ENCODE data around the gene ATF2.

ATF2 gene, protein sequence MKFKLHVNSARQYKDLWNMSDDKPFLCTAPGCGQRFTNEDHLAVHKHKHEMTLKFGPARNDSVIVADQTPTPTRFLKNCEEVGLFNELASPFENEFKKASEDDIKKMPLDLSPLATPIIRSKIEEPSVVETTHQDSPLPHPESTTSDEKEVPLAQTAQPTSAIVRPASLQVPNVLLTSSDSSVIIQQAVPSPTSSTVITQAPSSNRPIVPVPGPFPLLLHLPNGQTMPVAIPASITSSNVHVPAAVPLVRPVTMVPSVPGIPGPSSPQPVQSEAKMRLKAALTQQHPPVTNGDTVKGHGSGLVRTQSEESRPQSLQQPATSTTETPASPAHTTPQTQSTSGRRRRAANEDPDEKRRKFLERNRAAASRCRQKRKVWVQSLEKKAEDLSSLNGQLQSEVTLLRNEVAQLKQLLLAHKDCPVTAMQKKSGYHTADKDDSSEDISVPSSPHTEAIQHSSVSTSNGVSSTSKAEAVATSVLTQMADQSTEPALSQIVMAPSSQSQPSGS

GRCh38 chr2:175167792-175168563 lies at the start of gene ATF2:
TSS of gene ATF2 (minus strand) at chr2:175168203. CDS start at chr2:175136443, 31,760 bp downstream.
- DNase-seq: peak; percentile 92

GRCh38 chr2:175207741-175208438 lies 39.9 kb upstream of the ATF2 start:
- DNase-seq: no peak

DNA sequence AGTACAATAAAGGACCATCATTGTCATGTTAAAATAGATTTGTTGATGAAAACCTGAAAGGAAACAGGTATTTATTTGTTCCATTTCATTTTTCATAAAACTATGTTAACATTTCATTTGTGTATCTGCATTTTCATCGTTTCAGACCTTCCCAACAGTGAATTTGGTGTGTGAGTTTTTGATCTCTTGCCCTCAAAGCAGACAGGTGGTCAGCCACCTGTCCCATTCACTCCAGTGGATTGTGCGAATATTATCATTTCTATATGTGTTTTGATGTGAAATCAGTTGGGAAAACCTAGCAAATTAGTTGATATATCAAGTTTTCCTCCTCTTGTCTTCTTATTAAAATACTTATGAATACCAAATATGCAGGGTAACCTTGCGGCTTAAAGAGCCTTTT lies 38.9 kb upstream of the ATF2 start:
- DNase-seq: no peak

DNA sequence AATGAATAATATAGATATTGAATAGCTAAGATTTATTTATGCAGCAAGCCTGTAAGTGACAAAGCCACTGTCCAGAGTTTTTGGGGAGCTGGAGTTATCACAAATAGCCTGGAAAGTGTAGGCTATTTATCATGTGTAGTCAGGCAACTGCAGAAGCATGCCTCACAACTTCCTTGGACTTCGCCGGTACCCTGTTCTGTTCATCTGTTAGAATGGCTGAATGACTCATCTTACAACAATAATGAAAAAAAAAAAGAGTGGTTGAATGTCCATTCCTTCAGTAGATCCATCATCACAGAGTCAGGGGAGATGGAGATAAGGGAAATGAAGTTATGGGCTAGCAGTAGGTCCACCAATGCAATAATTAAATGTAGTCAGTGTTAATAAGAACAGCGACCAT lies 37.5 kb upstream of the ATF2 start:
- no peak for DNase-seq

- DNase-seq: peak; percentile 27
These were observed 35.9 kb upstream of the ATF2 start for GRCh38 chr2:175203621-175204496.

GRCh38 chr2:175195012-175195411 lies 27.0 kb upstream of the ATF2 start:
- DNase-seq: no peak

- DNase-seq: no peak
These were observed 20.8 kb upstream of the ATF2 start for GRCh38 chr2:175188761-175189160.

DNA sequence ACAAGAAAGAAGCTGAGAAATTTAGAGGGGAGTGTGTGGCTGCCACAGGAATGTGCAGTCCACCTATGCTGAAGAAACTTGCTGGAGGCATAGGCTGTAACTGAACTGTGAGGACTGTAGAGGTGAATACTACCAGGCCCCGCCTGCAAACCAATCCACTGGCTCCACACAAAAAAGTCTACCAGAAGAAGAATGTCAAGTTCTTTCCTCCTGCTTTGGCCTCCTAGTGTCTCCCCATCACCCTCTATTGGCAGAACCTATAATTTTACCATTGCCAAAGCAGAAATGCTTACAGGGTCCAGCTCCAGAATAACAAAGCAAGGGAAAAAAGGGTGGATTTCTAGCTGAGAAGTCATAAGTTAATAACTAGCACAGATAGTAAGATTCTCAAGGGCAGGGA lies 19.4 kb upstream of the ATF2 start:
- DNase-seq: no peak

DNA sequence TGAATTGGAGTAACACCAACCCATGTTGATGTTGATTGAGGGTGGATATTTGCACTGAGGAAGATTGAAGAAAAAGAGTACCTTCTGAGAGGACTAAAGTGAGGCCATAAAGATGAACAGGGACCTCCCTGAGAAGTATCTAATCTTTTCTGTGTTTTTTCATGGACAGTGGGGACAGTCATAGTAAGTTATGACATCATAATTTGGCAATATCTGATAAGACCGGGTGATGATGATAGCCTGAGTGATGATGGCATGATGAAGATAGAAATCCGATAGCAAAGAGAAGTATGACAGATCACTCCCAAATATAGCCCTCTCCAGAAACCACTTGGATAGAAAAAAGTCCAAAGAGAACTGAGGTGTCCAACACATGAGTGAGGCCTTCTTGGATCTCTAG lies 15.7 kb upstream of the ATF2 start:
- no peak for DNase-seq

- no peak for DNase-seq
These were observed 13.9 kb upstream of the ATF2 start for GRCh38 chr2:175181877-175182308.

GRCh38 chr2:175181104-175181876 lies 13.3 kb upstream of the ATF2 start, which contains the start of gene ATP5MC3:
TSS of gene ATP5MC3 (minus strand) at chr2:175181710. CDS start at chr2:175181393, 317 bp downstream.
- DNase-seq: peak; percentile 89

DNA sequence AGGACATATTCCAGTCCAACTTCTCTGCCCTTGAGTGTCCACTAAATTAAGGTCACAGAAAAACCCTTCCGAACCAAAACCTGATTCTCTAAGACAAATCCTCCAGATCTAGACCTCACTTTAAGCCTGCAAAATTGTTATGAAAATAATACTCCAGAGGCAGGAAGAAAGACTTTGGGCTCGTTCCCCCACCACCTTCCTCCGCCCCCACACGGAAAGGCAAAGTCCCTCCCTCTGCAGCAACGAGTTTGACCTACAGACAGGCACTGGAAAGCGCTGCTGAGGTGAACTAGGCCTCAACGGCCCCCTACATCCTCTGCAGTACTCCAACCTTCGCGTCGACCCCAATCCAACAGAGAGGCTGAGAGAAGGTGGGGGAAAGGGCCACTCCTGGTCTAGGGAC lies 12.7 kb upstream of the ATF2 start:
- peak; percentile 45 for DNase-seq

DNA sequence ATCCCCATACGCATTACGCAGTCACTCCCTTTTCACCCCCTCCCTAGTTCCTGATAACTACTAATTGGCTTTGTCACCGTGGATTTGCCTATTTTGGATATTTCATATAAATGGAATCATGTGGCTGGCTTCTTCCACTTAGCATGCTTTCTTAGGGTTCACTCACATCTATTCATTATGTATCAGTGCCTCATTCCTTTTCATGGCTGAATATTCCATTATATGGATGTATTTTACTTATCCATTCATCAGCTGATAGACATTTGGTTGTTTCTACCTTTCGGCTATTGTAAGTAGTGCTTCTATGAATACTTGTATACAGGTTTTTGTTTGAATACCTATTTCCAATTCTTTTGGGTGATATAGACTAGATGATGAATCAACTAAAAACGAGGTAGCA lies 8.6 kb upstream of the ATF2 start:
- no peak for DNase-seq

GRCh38 chr2:175175896-175176295 lies 7.9 kb upstream of the ATF2 start:
- no peak for DNase-seq

DNA sequence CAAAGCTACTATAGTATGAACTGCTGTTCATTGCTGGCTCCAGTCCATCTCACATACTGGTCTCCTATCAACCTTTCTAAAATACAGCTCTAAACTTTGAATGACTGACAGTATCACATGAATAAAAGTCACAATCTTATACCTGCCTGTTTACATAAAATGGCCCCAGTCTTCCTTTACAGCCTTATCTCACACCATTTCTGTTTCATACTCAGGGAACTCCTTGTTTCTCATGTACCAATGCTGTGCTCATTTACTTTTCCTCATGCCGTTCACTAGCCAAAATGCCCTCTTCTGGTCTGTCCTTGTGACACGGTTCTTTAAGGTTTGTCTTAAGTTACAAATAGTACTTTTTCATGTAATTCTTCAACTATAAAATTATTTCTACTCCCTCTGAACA lies 7.3 kb upstream of the ATF2 start:
- no peak for DNase-seq

DNA sequence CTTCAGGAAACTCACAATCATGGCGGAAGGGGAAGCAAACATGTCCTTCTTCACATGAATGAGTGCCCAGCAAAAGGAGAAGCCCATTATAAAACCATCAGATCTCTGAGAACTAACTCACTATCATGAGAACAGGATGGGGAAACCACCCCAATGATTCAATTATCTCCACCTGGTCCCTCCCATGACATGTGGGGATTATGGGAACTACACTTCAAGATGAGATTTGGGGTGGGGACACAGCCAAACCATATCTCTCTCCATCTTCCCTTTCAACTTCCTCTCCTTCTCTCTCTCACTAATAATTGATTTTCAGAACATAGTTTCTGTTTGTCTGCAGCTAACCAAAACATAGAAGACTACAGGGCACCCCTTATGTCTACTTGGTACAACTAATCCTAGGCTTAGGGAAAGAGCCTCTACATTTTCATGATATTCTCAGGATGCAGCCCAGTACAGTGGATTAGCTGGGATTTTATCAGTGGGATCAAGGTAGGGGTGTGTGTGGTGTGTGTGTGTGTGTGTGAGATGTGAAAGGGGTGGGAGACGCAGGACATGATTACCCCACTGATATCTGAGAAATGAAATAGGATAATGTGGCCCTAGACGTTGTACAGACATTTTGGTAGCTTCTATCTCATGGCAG lies 2.8 kb upstream of the ATF2 start:
- DNase-seq: no peak

- no peak for DNase-seq
These were observed 1.2 kb upstream of the ATF2 start for GRCh38 chr2:175169191-175169590.

DNA sequence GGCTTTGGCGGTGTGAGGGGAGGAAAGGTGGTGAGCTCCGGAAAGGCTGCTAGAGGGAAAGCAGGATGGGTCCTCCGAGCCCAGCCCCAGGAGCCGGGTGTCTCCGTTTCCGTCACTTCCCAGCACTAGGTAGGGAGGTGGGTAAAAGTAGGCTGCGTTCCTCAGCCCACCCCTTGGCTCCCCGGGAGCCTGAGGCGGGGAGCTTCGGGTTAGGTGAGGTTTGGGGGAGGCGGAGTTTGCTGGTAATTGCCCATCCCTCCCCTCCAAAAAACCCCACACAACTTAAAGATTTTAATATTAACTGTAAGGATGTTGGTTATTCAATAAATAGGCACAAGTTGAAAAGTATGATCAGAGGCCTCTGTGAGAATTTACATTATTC lies 552 bp upstream of the ATF2 start:
- DNase-seq: no peak

- no peak for DNase-seq
These were observed 769 bp downstream of the ATF2 start for GRCh38 chr2:175167076-175167791.

- no peak for DNase-seq
These were observed 1.7 kb downstream of the ATF2 start for GRCh38 chr2:175166216-175166824.

Measured in stimulated activated CD4-positive, alpha-beta T cell treated with anti-CD3 and anti-CD28 coated beads, Interleukin-12 subunit alpha, Interleukin-12 subunit beta, amount 100 ng/mL, for 4 hours (primary cell).